ENCODE measurements around the gene FIS1.

DNA sequence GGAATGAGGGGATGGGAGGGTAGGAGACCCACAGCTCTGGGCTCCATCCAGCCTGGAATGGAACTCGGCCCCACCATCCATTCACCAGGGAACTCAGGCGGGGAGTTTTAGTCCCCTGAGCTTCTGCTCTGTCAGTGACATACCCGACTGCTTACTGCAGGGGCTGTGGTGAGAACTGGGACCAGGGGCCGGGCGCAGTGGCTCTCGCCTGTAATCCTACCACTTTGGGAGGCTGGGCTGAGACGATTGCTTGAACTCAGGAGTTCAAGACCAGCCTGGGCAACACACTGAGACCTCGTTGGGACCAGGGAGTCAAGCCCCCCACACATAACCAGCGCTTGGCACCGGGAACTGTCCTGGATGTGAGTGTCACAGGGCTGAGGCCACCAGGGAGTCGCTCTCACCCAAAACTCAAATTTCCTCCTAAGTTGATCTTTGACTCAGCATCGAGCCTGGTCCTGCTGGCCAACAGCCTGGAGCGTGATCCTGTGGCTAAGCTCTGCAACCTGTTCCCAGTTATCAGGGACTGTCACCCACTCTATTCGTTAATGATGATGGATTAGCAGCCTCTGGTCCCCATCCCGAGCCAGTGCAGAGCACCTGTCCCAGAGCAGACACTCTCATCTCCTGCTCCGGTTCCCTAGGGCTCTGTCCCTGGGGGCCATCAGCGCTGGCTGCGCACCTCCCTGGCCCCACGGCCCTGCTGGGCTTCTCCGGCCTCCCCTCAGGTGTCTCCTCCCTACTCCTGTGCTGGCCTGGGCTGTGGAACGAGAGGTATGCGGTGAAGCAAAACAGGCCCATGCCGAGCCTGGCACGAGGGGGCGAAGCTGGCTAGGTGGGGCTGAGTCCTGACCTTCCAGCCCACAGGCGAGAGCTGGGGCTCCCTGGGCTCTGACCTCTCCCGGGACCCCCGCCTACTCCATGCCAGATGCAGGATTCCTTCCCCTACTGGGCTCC lies 6.4 kb downstream of the FIS1 start:
- TF ChIP-seq, protein P1, sequence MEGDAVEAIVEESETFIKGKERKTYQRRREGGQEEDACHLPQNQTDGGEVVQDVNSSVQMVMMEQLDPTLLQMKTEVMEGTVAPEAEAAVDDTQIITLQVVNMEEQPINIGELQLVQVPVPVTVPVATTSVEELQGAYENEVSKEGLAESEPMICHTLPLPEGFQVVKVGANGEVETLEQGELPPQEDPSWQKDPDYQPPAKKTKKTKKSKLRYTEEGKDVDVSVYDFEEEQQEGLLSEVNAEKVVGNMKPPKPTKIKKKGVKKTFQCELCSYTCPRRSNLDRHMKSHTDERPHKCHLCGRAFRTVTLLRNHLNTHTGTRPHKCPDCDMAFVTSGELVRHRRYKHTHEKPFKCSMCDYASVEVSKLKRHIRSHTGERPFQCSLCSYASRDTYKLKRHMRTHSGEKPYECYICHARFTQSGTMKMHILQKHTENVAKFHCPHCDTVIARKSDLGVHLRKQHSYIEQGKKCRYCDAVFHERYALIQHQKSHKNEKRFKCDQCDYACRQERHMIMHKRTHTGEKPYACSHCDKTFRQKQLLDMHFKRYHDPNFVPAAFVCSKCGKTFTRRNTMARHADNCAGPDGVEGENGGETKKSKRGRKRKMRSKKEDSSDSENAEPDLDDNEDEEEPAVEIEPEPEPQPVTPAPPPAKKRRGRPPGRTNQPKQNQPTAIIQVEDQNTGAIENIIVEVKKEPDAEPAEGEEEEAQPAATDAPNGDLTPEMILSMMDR (conservative IDR thresholded peaks at IDR 0.05) = no peak
- no peak for TF ChIP-seq ZFX (IDR thresholded peaks at IDR 0.05)
